Measurements from ENCODE around the gene IQCH. TPM values are rescaled to one million over a fixed set of nuclear protein-coding genes. Genes with fewer than 3 reads are reported as not detected.

The IQCH gene
- total RNA-seq, 1 donor from 2014 or later, result 1.5 TPM

GRCh38 chr15:67479781-67480505 lies 225.4 kb downstream of the IQCH start:
- no peak for DNase-seq (ENCODE audit: extremely low read depth, low read depth, low spot score)

GRCh38 chr15:67480741-67481140 lies 226.2 kb downstream of the IQCH start:
- DNase-seq (ENCODE audit: extremely low read depth, low read depth, low spot score), result no peak

GRCh38 chr15:67481680-67482079 lies 227.1 kb downstream of the IQCH start:
- no peak for DNase-seq (ENCODE audit: extremely low read depth, low read depth, low spot score)

DNA sequence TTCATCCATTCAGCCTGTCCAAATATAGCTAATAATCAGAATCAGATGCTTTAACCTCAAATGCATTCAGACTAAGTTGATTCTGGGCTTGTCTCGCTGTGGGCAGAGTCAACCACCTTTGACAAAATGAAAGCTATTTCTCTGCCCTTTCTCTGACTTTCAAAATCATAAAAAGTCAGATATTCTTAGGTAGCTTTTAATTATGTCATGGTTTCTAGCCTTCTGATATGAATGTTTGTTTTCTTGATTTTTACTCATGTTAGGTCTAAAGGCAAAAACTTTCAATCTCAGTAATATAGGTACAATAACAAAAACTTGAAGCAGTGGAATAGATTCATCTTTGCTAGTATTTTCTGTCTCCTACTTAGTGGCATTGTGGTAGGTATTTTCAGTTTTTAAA lies 241.0 kb downstream of the IQCH start:
- DNase-seq (ENCODE audit: extremely low read depth, low read depth, low spot score), result no peak

- no peak for DNase-seq (ENCODE audit: extremely low read depth, low read depth, low spot score)
Observed at GRCh38 chr15:67501177-67501835, 246.7 kb downstream of the IQCH start.

- DNase-seq (ENCODE audit: extremely low read depth, low read depth, low spot score), result no peak
Observed at GRCh38 chr15:67501836-67502461, 247.4 kb downstream of the IQCH start.

- no peak for DNase-seq (ENCODE audit: extremely low read depth, low read depth, low spot score)
Observed at GRCh38 chr15:67504056-67504455, 249.5 kb downstream of the IQCH start.

DNA sequence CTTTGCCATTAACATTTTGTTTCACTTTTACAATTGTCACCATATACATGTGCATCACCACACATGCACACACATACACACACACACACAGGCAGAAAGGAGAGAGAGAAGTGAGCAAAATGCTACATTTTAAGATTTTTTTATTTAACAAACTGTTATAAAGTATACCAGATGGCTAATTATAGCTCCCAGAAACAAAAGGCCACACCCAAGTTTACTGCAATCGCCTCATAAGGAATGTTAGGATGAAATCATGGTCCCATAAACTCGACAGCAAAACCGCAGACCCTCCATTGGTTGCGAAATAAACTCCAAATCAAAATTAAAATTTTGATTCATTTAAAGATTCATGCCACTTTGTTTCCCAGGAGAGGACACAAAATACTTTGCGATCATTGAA lies 250.2 kb downstream of the IQCH start:
- no peak for DNase-seq (ENCODE audit: extremely low read depth, low read depth, low spot score)

DNA sequence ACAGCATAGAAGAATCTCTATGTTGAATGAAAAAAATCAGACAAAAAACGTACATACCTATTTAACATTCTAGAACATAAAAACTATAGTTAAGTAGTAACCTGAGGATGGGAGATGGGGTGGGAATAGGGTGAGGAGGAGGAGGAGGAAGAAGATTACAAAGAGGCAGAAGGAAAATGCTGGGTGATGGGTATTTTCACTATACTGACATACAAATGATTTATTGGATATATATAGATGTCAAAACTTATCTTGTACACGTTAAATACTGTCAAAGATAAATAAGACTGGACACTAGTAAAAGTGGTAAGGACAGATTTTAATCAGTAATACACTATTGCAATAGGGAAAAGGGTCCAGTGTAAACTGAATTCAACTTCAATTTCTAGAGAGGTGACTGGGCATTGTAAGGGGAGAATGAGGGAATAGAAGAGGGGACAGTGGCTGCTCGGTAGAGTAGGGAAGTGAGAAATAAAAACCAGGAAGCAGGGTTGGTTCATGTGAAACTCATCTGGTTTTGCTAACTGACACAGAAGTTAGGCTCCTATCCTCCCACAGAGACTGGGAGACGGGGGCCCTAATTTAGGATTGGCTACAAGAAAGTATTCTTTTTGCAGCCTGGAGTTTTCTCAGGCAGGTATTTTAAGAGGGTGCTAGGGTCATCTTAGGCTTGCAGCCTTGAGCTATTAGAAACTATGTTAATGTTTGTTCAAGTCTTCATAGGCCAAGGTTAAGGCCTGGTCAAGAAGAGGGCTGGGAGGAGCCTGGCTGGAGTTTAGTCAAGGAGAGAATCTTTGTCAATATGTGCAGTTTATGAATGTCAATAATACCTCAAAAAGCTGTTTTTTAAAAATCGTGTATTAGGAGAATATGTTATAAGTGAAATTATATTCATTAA lies 251.3 kb downstream of the IQCH start:
- no peak for DNase-seq (ENCODE audit: extremely low read depth, low read depth, low spot score)

DNA sequence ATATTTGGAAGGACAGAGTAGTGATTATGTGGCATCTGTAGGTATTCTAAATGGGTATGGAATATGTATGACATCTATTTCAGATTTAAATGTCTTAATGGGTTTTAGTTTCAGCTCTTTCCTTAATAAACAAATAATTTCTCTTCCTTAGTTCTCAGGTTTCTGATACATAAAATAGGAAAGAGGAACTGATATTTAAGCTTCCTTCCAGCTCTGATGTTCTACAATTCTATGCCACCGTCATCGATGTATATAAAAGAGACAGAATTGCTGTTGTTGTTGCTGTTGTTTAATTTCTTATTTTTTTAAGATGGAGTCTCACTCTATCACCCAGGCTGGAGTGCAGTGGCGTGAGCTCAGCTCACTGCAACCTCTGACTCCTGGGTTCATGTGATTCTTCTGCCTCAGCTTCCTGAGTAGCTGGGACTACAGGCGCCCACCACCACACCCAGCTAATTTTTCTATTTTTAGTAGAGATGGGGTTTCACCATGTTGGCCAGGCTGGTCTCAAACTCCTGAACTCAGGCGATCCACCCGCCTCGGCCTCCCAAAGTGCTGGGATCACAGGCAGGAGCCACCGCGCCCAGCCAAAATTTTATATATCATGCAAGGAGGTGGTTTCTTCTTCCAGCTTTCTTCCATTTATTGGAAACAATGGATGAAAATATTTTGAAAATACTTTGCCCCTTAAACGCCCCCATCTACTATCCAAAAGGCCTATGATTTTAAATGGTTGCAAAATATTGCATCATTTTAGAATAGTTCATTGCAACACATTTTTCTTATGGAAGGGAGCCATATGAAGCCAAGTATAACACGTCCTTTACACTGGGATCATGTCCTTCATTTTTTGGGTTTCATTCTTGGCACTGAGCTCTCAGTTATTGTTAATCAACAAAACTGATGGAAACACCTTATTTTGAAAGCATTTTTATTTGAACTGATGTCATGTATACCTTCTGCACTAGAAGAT lies 252.5 kb downstream of the IQCH start:
- no peak for DNase-seq (ENCODE audit: extremely low read depth, low read depth, low spot score)

DNA sequence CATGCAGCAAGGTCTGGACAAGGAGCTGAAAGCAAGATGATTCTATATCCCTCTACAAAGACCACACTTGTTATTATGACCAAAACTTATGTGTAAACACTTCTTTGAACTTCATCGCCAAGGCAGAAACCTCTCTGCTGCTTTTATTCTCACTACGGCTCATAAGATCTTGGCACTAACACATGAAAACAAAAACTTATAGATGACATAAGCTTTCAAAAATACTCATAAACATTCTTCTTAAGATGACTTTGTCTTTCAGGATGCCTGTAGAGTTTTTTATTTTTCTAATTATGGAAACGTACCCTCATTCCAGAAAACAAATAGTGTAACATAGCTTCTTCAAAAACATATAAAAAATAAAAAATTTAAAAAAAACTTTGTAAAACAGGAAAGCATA lies 253.8 kb downstream of the IQCH start:
- no peak for DNase-seq (ENCODE audit: extremely low read depth, low read depth, low spot score)

DNA sequence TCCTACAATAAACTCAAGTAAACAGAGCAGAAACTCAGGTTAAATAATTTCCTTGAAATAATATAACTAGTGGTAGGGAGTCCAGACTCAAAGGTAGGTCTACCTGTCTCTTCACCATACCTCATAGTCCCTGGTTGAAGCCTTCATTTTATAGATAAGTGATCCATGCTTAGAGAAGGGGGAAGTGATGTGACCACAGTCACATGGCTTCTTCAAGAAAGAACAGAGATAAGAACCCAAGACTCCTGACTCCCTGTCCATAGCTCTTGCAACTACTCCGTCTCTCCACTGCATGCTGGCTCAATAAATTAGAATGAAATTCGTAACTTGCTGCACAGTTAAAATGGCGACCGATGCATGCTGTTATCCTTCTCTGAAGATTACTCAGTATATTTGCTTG lies 255.3 kb downstream of the IQCH start:
- no peak for DNase-seq (ENCODE audit: extremely low read depth, low read depth, low spot score)

DNA sequence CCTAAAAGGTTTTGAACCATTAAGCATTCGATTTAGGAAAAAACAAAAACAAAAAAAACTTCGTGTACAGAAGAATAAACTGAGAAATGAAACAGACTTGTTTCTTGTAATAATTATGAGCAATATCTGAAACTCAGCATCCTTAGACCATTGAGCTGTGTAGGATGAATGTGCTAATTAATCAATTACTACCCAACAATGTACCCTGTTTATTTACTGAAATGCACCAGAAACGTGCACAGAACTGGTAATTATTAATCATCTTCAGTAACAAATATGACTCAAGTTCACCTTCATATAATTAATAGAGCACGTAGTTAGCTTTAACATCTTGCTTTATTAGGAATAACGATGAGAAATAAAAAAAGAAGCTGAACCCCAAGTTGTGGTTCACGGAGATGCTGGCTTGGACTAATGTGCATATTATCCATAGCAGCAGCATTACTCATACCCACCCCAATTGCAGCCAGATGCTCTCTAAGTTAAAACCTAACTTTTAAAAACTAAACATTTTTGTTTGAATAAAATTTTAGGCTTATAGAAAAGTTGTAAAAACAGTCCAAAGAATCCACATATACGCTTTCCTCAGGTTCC lies 256.1 kb downstream of the IQCH start:
- no peak for DNase-seq (ENCODE audit: extremely low read depth, low read depth, low spot score)

DNA sequence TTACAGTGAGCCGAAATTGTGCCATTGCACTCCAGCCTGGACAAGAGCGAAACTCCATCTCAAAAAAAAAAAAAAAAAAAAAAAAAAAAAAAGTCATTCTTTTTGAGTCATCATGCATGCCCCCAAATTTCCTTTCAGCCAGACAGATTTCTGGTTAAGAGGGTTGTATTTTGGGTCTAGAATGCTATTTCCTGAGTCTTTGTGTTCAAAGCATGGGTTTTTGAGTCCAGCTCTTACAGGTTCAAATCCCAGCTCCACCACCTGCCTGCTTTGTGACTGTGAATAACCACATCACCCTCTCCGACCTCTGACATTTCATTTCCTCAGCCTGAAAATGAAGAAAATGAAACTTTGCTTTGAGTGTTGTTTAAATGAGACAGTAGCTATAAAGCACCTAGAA lies 257.0 kb downstream of the IQCH start:
- DNase-seq (ENCODE audit: extremely low read depth, low read depth, low spot score), result no peak

DNA sequence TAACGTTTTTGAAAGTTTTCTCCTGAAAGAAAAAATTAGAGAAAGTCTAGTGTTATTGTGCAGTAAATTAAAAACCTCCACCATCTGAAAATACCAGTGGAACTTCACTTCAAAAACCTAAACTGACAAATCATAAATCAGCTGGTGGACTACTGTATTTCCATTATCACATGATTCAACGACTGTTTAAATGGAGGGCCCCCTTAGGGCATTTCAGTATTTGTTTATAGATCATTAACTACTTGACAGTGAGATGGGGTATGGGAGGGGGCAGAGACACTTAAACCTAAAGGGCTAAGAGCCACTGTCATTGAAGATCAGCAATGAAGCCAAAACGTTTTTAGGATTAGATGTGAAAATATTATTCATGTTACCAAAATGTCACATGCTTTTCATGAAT lies 257.6 kb downstream of the IQCH start:
- DNase-seq (ENCODE audit: extremely low read depth, low read depth, low spot score), result no peak

GRCh38 chr15:67512933-67513714 lies 258.5 kb downstream of the IQCH start:
- DNase-seq (ENCODE audit: extremely low read depth, low read depth, low spot score), result no peak

GRCh38 chr15:67515090-67515489 lies 260.5 kb downstream of the IQCH start:
- DNase-seq (ENCODE audit: extremely low read depth, low read depth, low spot score), result no peak

GRCh38 chr15:67515557-67515956 lies 261.0 kb downstream of the IQCH start:
- DNase-seq (ENCODE audit: extremely low read depth, low read depth, low spot score), result no peak
